B cell (primary cell): ENCODE data around the gene CALCA. TPM values are rescaled to one million over a fixed set of nuclear protein-coding genes. Genes with fewer than 3 reads are reported as not detected.
A peak's percentile ranks its signal among the peaks of the same experiment; 100 is the strongest.

Source experiments
- ATAC-seq: fragments of 200-7000 bp; cut with Tn5 transposase; one replicate; pipeline ENCODE4 v1.10.0; 2021; ENCODE audit warnings: low read depth, mild to moderate bottlenecking, moderate number of reproducible peaks, moderate library complexity
- CTCF ChIA-PET: fragments of 350-600 bp; sonication (Branson Sonifier 250); formaldehyde crosslinking; loops from one replicate; lab custom pipeline; 2021; ENCODE audit warnings: antibody characterized with exemption, inconsistent platforms; lab: Charles Lee
- POLR2A ChIA-PET: fragments of 350-600 bp; sonication (Branson Sonifier 250); formaldehyde crosslinking; loops from one replicate; lab custom pipeline; 2021; ENCODE audit warnings: antibody characterized with exemption; lab: Charles Lee
- DNase-seq: peaks from one replicate; pipeline ENCODE4 v3.0.0; 2013
- H2AFZ ChIP-seq: 2 replicates; pipeline ENCODE4 v1.6.1; 2012; ENCODE audit warnings: mild to moderate bottlenecking, low read depth, low read length; ENCODE audit not compliant: insufficient read depth, poor library complexity, severe bottlenecking
- H3K27ac ChIP-seq, 2 donors: 1 replicate in 1 of 2; 2 replicates in 1 of 2; pipeline ENCODE4 v1.5.1; 2012 to 2013; ENCODE audit warnings: low read length in 2 of 2, mild to moderate bottlenecking in 2 of 2, moderate library complexity in 1 of 2
- H3K27me3 ChIP-seq, 4 experiments: fragments of 200-600 bp in 1 of 4; sonication (generic) in 1 of 4; replicated peaks in 1 of 4; 1 replicate in 2 of 4; 2 replicates in 2 of 4; pipeline versions ENCODE4 v1.6.1 to v1.7.0; 2013 to 2016; ENCODE audit warnings: low read length in 3 of 4, mild to moderate bottlenecking in 2 of 4, mixed read lengths in 1 of 4, moderate library complexity in 1 of 4; ENCODE audit not compliant: insufficient read depth in 4 of 4, control insufficient read depth in 3 of 4; ENCODE audit errors: control extremely low read depth in 1 of 4
- H3K36me3 ChIP-seq, 2 experiments: replicated peaks in 1 of 2; 1 replicate in 1 of 2; 2 replicates in 1 of 2; pipeline versions ENCODE4 v1.6.1 to v1.7.1; 2013; ENCODE audit warnings: low read length in 1 of 2; ENCODE audit not compliant: insufficient read depth in 2 of 2, control insufficient read depth in 1 of 2; ENCODE audit errors: control extremely low read depth in 1 of 2, extremely low read depth in 1 of 2
- H3K4me1 ChIP-seq, 2 donors: fragments of 200-600 bp in 1 of 2; sonication (generic) in 1 of 2; 1 replicate in 1 of 2; 2 replicates in 1 of 2; pipeline versions ENCODE4 v1.5.1 to v1.6.1; 2013 to 2017; ENCODE audit warnings: low read length in 2 of 2; ENCODE audit not compliant: control insufficient read depth in 2 of 2, insufficient read depth in 2 of 2
- H3K4me2 ChIP-seq: replicated peaks from 2 replicates; pipeline ENCODE3; 2012; ENCODE audit warnings: mild to moderate bottlenecking, low read depth, low read length; ENCODE audit not compliant: poor library complexity, severe bottlenecking
- H3K4me3 ChIP-seq, 5 experiments: fragments of 200-600 bp in 1 of 5; sonication (generic) in 1 of 5; 1 replicate in 3 of 5; 2 replicates in 2 of 5; pipeline versions ENCODE4 v1.5.1 to v1.7.0; 2011 to 2016; ENCODE audit warnings: low read length in 4 of 5, mild to moderate bottlenecking in 4 of 5, low read depth in 2 of 5, control low read depth in 1 of 5, moderate library complexity in 1 of 5; ENCODE audit not compliant: insufficient read depth in 1 of 5; ENCODE audit errors: control extremely low read depth in 1 of 5, extremely low read depth in 1 of 5
- H3K79me2 ChIP-seq: fragments of 200-600 bp; sonication (generic); one replicate; pipeline ENCODE4 v1.6.0; 2016; ENCODE audit warnings: low read length; ENCODE audit not compliant: control insufficient read depth, insufficient read depth
- H3K9ac ChIP-seq: fragments of 200-600 bp; sonication (generic); 2 replicates; pipeline ENCODE4 v1.6.1; 2017; ENCODE audit warnings: mild to moderate bottlenecking, low read length, moderate library complexity
- H3K9me3 ChIP-seq, 3 donors: one replicate each; pipeline versions ENCODE4 v1.6.1 to v1.7.1; 2013; ENCODE audit warnings: low read length in 2 of 3; ENCODE audit not compliant: control insufficient read depth in 2 of 3, insufficient read depth in 1 of 3; ENCODE audit errors: control extremely low read depth in 1 of 3
- H4K20me1 ChIP-seq: 2 replicates; pipeline ENCODE4 v1.6.0; 2012; ENCODE audit warnings: mild to moderate bottlenecking, low read length; ENCODE audit not compliant: insufficient read depth, control insufficient read depth, poor library complexity, severe bottlenecking
- H3K27ac Mint-ChIP-seq: one replicate; pipeline ENCODE4 v1.8.0; 2021; ENCODE audit warnings: mixed read lengths
- H3K27me3 Mint-ChIP-seq: one replicate; pipeline ENCODE4 v1.8.0; 2021; ENCODE audit warnings: mixed read lengths
- H3K4me1 Mint-ChIP-seq: one replicate; pipeline ENCODE4 v1.8.0; 2021; ENCODE audit warnings: mixed read lengths
- H3K4me3 Mint-ChIP-seq: one replicate; pipeline ENCODE4 v1.8.0; 2021; ENCODE audit warnings: mixed read lengths
- H3K9me3 Mint-ChIP-seq: one replicate; pipeline ENCODE4 v1.8.0; 2022; ENCODE audit warnings: mixed read lengths; ENCODE audit not compliant: insufficient read depth
- CTCF ChIP-seq: fragments of 200-600 bp; IDR thresholded peaks from one replicate; pipeline ENCODE4 v1.8.0; 2022; ENCODE audit warnings: antibody characterized with exemption, mild to moderate bottlenecking
- EZH2 ChIP-seq: IDR thresholded peaks from 2 replicates; pipeline ENCODE4 v1.6.1; 2012; ENCODE audit warnings: borderline replicate concordance, low read depth, mild to moderate bottlenecking, moderate library complexity, low read length; ENCODE audit not compliant: insufficient read depth, poor library complexity, severe bottlenecking
- WGBS: methylation state at CpG from one replicate; pipeline ENCODE4 v1.1.5; 2013; ENCODE audit warnings: missing lambda C conversion rate; ENCODE audit not compliant: insufficient coverage; 5-methylcytosine and 5-hydroxymethylcytosine counted together
- intact Hi-C: fragments of 100-400 bp; cut with micrococcal nuclease; formaldehyde crosslinking; loops from one replicate; pipeline ENCODE4 v1.10.0; 2022
- polyA plus RNA-seq: library from polyadenylated mRNA; depleted of rRNA; stranded (reverse); fragments of >200 nt; gene quantifications from 2 replicates; pipeline ENCODE4 v1.2.3, GENCODE V29; 2012
- total RNA-seq, 2 donors: library from RNA; stranded (reverse); fragments of 120-200 nt in 1 of 2; gene quantifications; 1 replicate in 1 of 2; 2 replicates in 1 of 2; pipeline versions ENCODE4 v1.2.3 to v1.2.4, GENCODE V29; 2013 to 2022

Gene CALCA
- total and polyA plus RNA-seq, 2 donors (not counting 1 experiment from before 2014, with no cell fraction given) = not detected

GRCh38 chr11:14969901-14970323 lies 2.2 kb downstream of the CALCA start:
- H3K9ac ChIP-seq = no peak overlapping the region
- no peak overlapping the region for H3K4me3 ChIP-seq
- DNase-seq = peak; percentile 34
- Mint-ChIP-seq H3K9me3 (no peaks in the 10 kb centered on the region), H3K4me3 (no peak overlapping the region), H3K27ac (no peak overlapping the region), H3K4me1 (peaks cover 35% of the 10 kb centered on the region), H3K27me3 (peaks cover 76% of the 10 kb centered on the region)
- intact Hi-C loops = no loop called here
- no peaks in the 10 kb centered on the region for H3K79me2 ChIP-seq
- no peak overlapping the region for H3K27ac ChIP-seq
- H3K27me3 ChIP-seq = peaks cover 0 to 77% (median 35%) of the 10 kb centered on the region in 4 experiments
- ChIA-PET CTCF (interaction anchor here (0.8 to 2.1 kb wide), 3 partner anchors 37 to 132 kb away, joined by 3 to 4 read pairs (median 4); no protein-coding TSS in a partner anchor), POLR2A (no interaction called here)
- no peak overlapping the region for H2AFZ ChIP-seq
- peaks cover 0 to 19% (median 0%) of the 10 kb centered on the region in 3 donors for H3K9me3 ChIP-seq
- no peaks in the 10 kb centered on the region for H4K20me1 ChIP-seq
- no peak for ATAC-seq
- no peaks in the 10 kb centered on the region for H3K36me3 ChIP-seq
- H3K4me1 ChIP-seq = peaks cover 32 to 35% of the 10 kb centered on the region in 2 donors
- TF ChIP-seq CTCF (peak; percentile 32), EZH2 (no peak)
- WGBS = 25% methylated on average over 7 of the region's 7 CpGs
- H3K4me2 ChIP-seq = no peak overlapping the region

- Mint-ChIP-seq H3K27me3 (peaks cover 56% of the 10 kb centered on the region), H3K4me1 (peaks cover 13% of the 10 kb centered on the region), H3K9me3 (no peaks in the 10 kb centered on the region), H3K27ac (no peak overlapping the region), H3K4me3 (no peak overlapping the region)
- intact Hi-C loops = no loop called here
- no peak overlapping the region for H3K4me3 ChIP-seq
- TF ChIP-seq CTCF = no peak
- TF ChIP-seq EZH2 = no peak
- H3K4me2 ChIP-seq = no peak overlapping the region
- peaks cover 0 to 55% (median 16%) of the 10 kb centered on the region in 4 experiments for H3K27me3 ChIP-seq
- POLR2A ChIA-PET = no interaction called here
- no peak overlapping the region for H2AFZ ChIP-seq
- H3K4me1 ChIP-seq = peaks cover 10 to 13% of the 10 kb centered on the region in 2 donors
- CTCF ChIA-PET = interaction anchor here (2.1 kb wide), 1 partner anchor 59 kb away, joined by 4 read pairs; no protein-coding TSS in a partner anchor
- no peak for ATAC-seq
- no peaks in the 10 kb centered on the region for H3K36me3 ChIP-seq
- DNase-seq = no peak
- H3K9me3 ChIP-seq = peaks cover 0 to 10% (median 0%) of the 10 kb centered on the region in 3 donors
- no peaks in the 10 kb centered on the region for H3K79me2 ChIP-seq
- H3K9ac ChIP-seq = no peak overlapping the region
- 95% methylated on average over 4 of the region's 5 CpGs for WGBS
- H4K20me1 ChIP-seq = no peaks in the 10 kb centered on the region
- H3K27ac ChIP-seq = no peak overlapping the region
Measured at GRCh38 chr11:14967581-14968243, 4.4 kb downstream of the CALCA start.
